Astrocyte (in vitro differentiated cells and primary cell): ENCODE results near the gene SLIT3. TPM values are rescaled to one million over a fixed set of nuclear protein-coding genes. Genes with fewer than 3 reads are reported as not detected.

Source experiments
- DNase-seq: peaks from one replicate; pipeline ENCODE4 v3.0.0-alpha.2; 2010; ENCODE audit warnings: low read depth
- FAIRE-seq: peaks from 2 replicates; lab custom pipeline; 2011; peaks lifted over from hg19 to GRCh38; lab: Jason Lieb, UNC
- H2AFZ ChIP-seq: 2 replicates; pipeline ENCODE4 v1.6.0; 2012; ENCODE audit warnings: low read depth, low read length, inconsistent platforms
- H3K27ac ChIP-seq: 2 replicates; pipeline ENCODE4 v1.5.1; 2011; ENCODE audit warnings: low read depth, low read length, inconsistent platforms
- H3K27me3 ChIP-seq: 2 replicates; pipeline ENCODE4 v1.6.0; 2011; ENCODE audit warnings: low read length, inconsistent platforms; ENCODE audit not compliant: insufficient read depth
- H3K36me3 ChIP-seq: 2 replicates; pipeline ENCODE4 v1.5.1; 2011; ENCODE audit warnings: low read length, inconsistent platforms; ENCODE audit not compliant: insufficient read depth
- H3K4me1 ChIP-seq: 2 replicates; pipeline ENCODE4 v1.5.1; 2011; ENCODE audit warnings: low read length, inconsistent platforms; ENCODE audit not compliant: insufficient read depth
- H3K4me2 ChIP-seq: 2 replicates; pipeline ENCODE4 v1.6.0; 2012; ENCODE audit warnings: low read length, inconsistent platforms
- H3K4me3 ChIP-seq: 2 replicates; pipeline ENCODE4 v1.5.1; 2011; ENCODE audit warnings: low read depth, mild to moderate bottlenecking, low read length, inconsistent platforms; ENCODE audit not compliant: insufficient read depth
- H3K79me2 ChIP-seq: 2 replicates; pipeline ENCODE4 v1.6.0; 2012; ENCODE audit warnings: mild to moderate bottlenecking, low read length, inconsistent platforms; ENCODE audit not compliant: insufficient read depth
- H3K9ac ChIP-seq: 2 replicates; pipeline ENCODE4 v1.6.0; 2012; ENCODE audit warnings: mild to moderate bottlenecking, low read length, inconsistent platforms
- H3K9me3 ChIP-seq: 2 replicates; pipeline ENCODE4 v1.5.1; 2012; ENCODE audit warnings: low read depth, mild to moderate bottlenecking, low read length, inconsistent platforms; ENCODE audit not compliant: insufficient read depth
- H4K20me1 ChIP-seq: 2 replicates; pipeline ENCODE4 v1.6.0; 2012; ENCODE audit warnings: low read length, inconsistent platforms; ENCODE audit not compliant: insufficient read depth
- H3K27ac Mint-ChIP-seq: one replicate; pipeline ENCODE4 v1.8.0; 2021; ENCODE audit warnings: mild to moderate bottlenecking, mixed read lengths; ENCODE audit not compliant: unreplicated experiment
- H3K27me3 Mint-ChIP-seq: one replicate; pipeline ENCODE4 v1.8.0; 2021; ENCODE audit warnings: low read depth, mixed read lengths; ENCODE audit not compliant: unreplicated experiment
- H3K36me3 Mint-ChIP-seq: one replicate; pipeline ENCODE4 v1.8.0; 2021; ENCODE audit warnings: low read depth, mixed read lengths; ENCODE audit not compliant: unreplicated experiment
- H3K4me1 Mint-ChIP-seq: one replicate; pipeline ENCODE4 v1.8.0; 2021; ENCODE audit warnings: low read depth, mixed read lengths; ENCODE audit not compliant: unreplicated experiment
- H3K4me3 Mint-ChIP-seq: one replicate; pipeline ENCODE4 v1.8.0; 2021; ENCODE audit warnings: mild to moderate bottlenecking, moderate library complexity, mixed read lengths; ENCODE audit not compliant: unreplicated experiment
- H3K9me3 Mint-ChIP-seq: one replicate; pipeline ENCODE4 v1.8.0; 2021; ENCODE audit warnings: mild to moderate bottlenecking, mixed read lengths; ENCODE audit not compliant: unreplicated experiment
- CTCF ChIP-seq: IDR thresholded peaks from 2 replicates; pipeline ENCODE4 v1.5.1; 2011; ENCODE audit warnings: low read depth, mild to moderate bottlenecking, inconsistent platforms, low read length, moderate library complexity; ENCODE audit not compliant: insufficient read depth
- EZH2 ChIP-seq: IDR thresholded peaks from 2 replicates; pipeline ENCODE4 v1.6.1; 2012; ENCODE audit warnings: mild to moderate bottlenecking, low read length, inconsistent platforms; ENCODE audit not compliant: insufficient read depth
- total RNA-seq: library from RNA; stranded (reverse); gene quantifications from 2 replicates; pipeline ENCODE4 v1.2.1, GENCODE V29; 2021

Gene SLIT3
- total RNA-seq, 1 donor from 2014 or later = 20.7 TPM

GRCh38 chr5:169290895-169291294 lies 10.0 kb downstream of the SLIT3 start:
- Histone ChIP-seq H3K27me3 (no peaks in the 10 kb centered on the region), H3K27ac (no peak overlapping the region), H4K20me1 (peaks cover 18% of the 10 kb centered on the region), H3K36me3 (no peaks in the 10 kb centered on the region), H3K4me2 (no peak overlapping the region), H3K9me3 (no peaks in the 10 kb centered on the region), H3K4me1 (no peaks in the 10 kb centered on the region), H3K4me3 (no peak overlapping the region), H2AFZ (no peak overlapping the region), H3K79me2 (peaks cover 8% of the 10 kb centered on the region), H3K9ac (no peak overlapping the region)
- no peaks in the 10 kb centered on the region for H3K9me3 Mint-ChIP-seq
- TF ChIP-seq EZH2 (no peak), CTCF (no peak)
- no peak overlapping the region for H3K4me3 Mint-ChIP-seq
- H3K27me3 Mint-ChIP-seq = peaks cover 9% of the 10 kb centered on the region
- H3K36me3 Mint-ChIP-seq = peaks cover 4% of the 10 kb centered on the region
- peaks cover 10% of the 10 kb centered on the region for H3K4me1 Mint-ChIP-seq
- DNase-seq = peak; percentile 25
- no peak for FAIRE-seq
- H3K27ac Mint-ChIP-seq = no peak overlapping the region

- no peak overlapping the region for H3K4me3 ChIP-seq
- no peaks in the 10 kb centered on the region for H3K27me3 ChIP-seq
- H3K27ac ChIP-seq = no peak overlapping the region
- no peak overlapping the region for H2AFZ ChIP-seq
- Mint-ChIP-seq H3K4me3 (no peak overlapping the region), H3K36me3 (peaks cover 4% of the 10 kb centered on the region), H3K4me1 (peaks cover 4% of the 10 kb centered on the region), H3K27me3 (peaks cover 9% of the 10 kb centered on the region), H3K27ac (no peak overlapping the region), H3K9me3 (no peaks in the 10 kb centered on the region)
- no peak for FAIRE-seq
- TF ChIP-seq EZH2 (no peak), CTCF (no peak)
- H3K4me2 ChIP-seq = no peak overlapping the region
- no peak overlapping the region for H3K9ac ChIP-seq
- DNase-seq = no peak
- no peaks in the 10 kb centered on the region for H3K36me3 ChIP-seq
- no peaks in the 10 kb centered on the region for H3K4me1 ChIP-seq
- H3K79me2 ChIP-seq = peaks cover 3% of the 10 kb centered on the region
- H4K20me1 ChIP-seq = peaks cover 15% of the 10 kb centered on the region
- peaks cover 3% of the 10 kb centered on the region for H3K9me3 ChIP-seq
Measured at GRCh38 chr5:169289520-169289919, 11.4 kb downstream of the SLIT3 start.

GRCh38 chr5:169288066-169288930 lies 12.6 kb downstream of the SLIT3 start:
- peaks cover 4% of the 10 kb centered on the region for H3K4me1 Mint-ChIP-seq
- TF ChIP-seq CTCF = no peak
- no peak for TF ChIP-seq EZH2
- no peak overlapping the region for H3K27ac Mint-ChIP-seq
- no peak overlapping the region for H3K4me3 Mint-ChIP-seq
- H3K9me3 Mint-ChIP-seq = no peaks in the 10 kb centered on the region
- no peaks in the 10 kb centered on the region for H3K79me2 ChIP-seq
- H3K4me3 ChIP-seq = no peak overlapping the region
- DNase-seq = no peak
- H3K36me3 Mint-ChIP-seq = peaks cover 5% of the 10 kb centered on the region
- no peaks in the 10 kb centered on the region for H3K27me3 ChIP-seq
- no peak overlapping the region for H3K9ac ChIP-seq
- H3K4me2 ChIP-seq = no peak overlapping the region
- FAIRE-seq = no peak
- H4K20me1 ChIP-seq = peaks cover 12% of the 10 kb centered on the region
- no peaks in the 10 kb centered on the region for H3K36me3 ChIP-seq
- peaks cover 16% of the 10 kb centered on the region for H3K27me3 Mint-ChIP-seq
- H3K4me1 ChIP-seq = no peaks in the 10 kb centered on the region
- peaks cover 3% of the 10 kb centered on the region for H3K9me3 ChIP-seq
- no peak overlapping the region for H3K27ac ChIP-seq
- no peak overlapping the region for H2AFZ ChIP-seq
